ENCODE measurements around the gene EXOG. TPM values are rescaled to one million over a fixed set of nuclear protein-coding genes. Genes with fewer than 3 reads are reported as not detected.

EXOG gene
- total and polyA plus RNA-seq, 2 donors (not counting 3 experiments of a cell fraction or from before 2014, with no cell fraction given) = 10.8 to 21.9 TPM

DNA sequence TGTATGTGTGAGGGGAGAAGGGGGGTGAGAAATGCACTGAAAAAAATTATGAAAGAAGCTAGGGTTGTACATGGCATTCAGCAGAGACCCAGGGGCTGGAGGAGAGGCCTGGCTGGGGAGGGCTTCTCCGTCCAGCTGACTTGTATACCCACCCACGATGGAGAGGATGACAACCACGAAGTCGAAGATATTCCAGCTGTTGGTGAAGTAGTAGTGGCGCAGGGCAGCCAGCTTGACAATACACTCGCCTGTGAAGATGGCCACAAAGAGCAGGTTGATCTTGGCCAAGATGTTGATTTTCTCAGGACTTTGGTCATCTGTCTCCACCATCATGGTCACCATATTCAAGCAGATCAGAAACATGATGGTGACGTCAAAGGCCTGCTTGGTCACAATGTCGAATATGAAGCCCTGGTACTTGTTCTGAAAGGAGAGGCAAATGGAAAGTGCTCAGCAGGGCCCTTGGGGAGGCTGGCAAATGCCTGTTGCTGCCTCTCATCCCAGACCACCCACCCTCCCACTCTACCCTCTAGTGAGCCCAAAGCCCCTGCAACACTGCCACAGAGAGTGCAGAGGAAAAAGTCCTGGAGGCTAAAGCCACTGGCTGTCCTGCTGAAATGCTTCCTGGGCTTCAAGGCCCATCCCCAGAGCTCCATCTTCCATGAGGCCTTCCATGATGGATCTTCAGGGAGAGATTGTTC is 58.1 kb downstream of the EXOG start:
- DNase-seq (ENCODE audit: low read depth, low spot score) (no peak), FAIRE-seq (no peak)
- intact Hi-C loops (cut with micrococcal nuclease) (no loop called here), dilution Hi-C loops (cut with MboI; ENCODE audit: extremely low pct_ligation_motif_present, low sequenced_read_pairs) (no loop called here)
- Histone ChIP-seq H3K27me3 (ENCODE audit: control insufficient read depth in 2 of 2, insufficient read depth in 2 of 2, low read length in 2 of 2) (no peaks in the 10 kb centered on the region), H4K20me1 (replicated peaks; ENCODE audit: control insufficient read depth, extremely low read depth, insufficient read depth, low read length) (no peaks in the 10 kb centered on the region), H3K9me3 (replicated peaks; ENCODE audit: control insufficient read depth, insufficient read depth, low read length) (no peaks in the 10 kb centered on the region), H3K4me1 (ENCODE audit: control insufficient read depth, extremely low read depth, insufficient read depth, low read length) (no peaks in the 10 kb centered on the region), H3K9me1 (replicated peaks; ENCODE audit: control insufficient read depth, extremely low read depth, insufficient read depth, low read length) (no peaks in the 10 kb centered on the region), H2AFZ (ENCODE audit: low read depth, low read length) (no peak overlapping the region), H3K9ac (replicated peaks; ENCODE audit: extremely low read depth, insufficient read depth, low read length) (no peak overlapping the region), H3K4me2 (ENCODE audit: insufficient read depth, low read length) (no peak overlapping the region), H3K79me2 (ENCODE audit: control insufficient read depth, insufficient read depth, low read length) (no peaks in the 10 kb centered on the region), H3K27ac (ENCODE audit: insufficient read depth, low read depth, low read length) (no peak overlapping the region), H3K4me3 (replicated peaks in 1 of 3; ENCODE audit: insufficient read depth in 1 of 3, low read depth in 1 of 3, low read length in 3 of 3) (no peak overlapping the region), H3K36me3 (ENCODE audit: control insufficient read depth in 2 of 2, extremely low read depth in 1 of 2, insufficient read depth in 2 of 2, low read length in 2 of 2) (no peaks in the 10 kb centered on the region)
- ChIA-PET POLR2A (no interaction called here), CTCF (no interaction called here)
- BruUV-seq (replicated peaks) = no TSS peak
- no peak for TF ChIP-seq POLR2A (IDR thresholded peaks at IDR 0.05; ENCODE audit: low read depth, low read length)
- TF ChIP-seq EZH2 (IDR thresholded peaks at IDR 0.05; ENCODE audit: borderline replicate concordance, low read depth, low read length, severe bottlenecking) = no peak
- no peak for TF ChIP-seq FOS (IDR thresholded peaks at IDR 0.05; ENCODE audit: borderline replicate concordance, insufficient read depth, low read length)
- TF ChIP-seq, protein P1, sequence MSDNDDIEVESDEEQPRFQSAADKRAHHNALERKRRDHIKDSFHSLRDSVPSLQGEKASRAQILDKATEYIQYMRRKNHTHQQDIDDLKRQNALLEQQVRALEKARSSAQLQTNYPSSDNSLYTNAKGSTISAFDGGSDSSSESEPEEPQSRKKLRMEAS (IDR thresholded peaks at IDR 0.05; ENCODE audit: insufficient read depth, insufficient read length) = no peak
- TF ChIP-seq, protein P2, sequence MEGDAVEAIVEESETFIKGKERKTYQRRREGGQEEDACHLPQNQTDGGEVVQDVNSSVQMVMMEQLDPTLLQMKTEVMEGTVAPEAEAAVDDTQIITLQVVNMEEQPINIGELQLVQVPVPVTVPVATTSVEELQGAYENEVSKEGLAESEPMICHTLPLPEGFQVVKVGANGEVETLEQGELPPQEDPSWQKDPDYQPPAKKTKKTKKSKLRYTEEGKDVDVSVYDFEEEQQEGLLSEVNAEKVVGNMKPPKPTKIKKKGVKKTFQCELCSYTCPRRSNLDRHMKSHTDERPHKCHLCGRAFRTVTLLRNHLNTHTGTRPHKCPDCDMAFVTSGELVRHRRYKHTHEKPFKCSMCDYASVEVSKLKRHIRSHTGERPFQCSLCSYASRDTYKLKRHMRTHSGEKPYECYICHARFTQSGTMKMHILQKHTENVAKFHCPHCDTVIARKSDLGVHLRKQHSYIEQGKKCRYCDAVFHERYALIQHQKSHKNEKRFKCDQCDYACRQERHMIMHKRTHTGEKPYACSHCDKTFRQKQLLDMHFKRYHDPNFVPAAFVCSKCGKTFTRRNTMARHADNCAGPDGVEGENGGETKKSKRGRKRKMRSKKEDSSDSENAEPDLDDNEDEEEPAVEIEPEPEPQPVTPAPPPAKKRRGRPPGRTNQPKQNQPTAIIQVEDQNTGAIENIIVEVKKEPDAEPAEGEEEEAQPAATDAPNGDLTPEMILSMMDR (IDR thresholded peaks at IDR 0.05; ENCODE audit: extremely low read depth in 1 of 2, insufficient read depth in 1 of 2, low read depth in 1 of 2, low read length in 2 of 2) = no peak
- no peak for TF ChIP-seq MYC (IDR thresholded peaks at IDR 0.05; ENCODE audit: low read depth, low read length)
- TF ChIP-seq JUN (IDR thresholded peaks at IDR 0.05; ENCODE audit: borderline replicate concordance, insufficient read depth, insufficient read length, low read depth) = no peak
- TF ChIP-seq POLR2AphosphoS5 (IDR thresholded peaks at IDR 0.05; ENCODE audit: insufficient read depth, low read depth, low read length) = no peak
- TF ChIP-seq GATA2 (IDR thresholded peaks at IDR 0.05; ENCODE audit: insufficient read depth, insufficient read length, low read depth, low read length) = no peak
